NT2/D1 (cell line): ENCODE measurements around the gene SYNPR.

Experiments used
- DNase-seq: peaks from one replicate; pipeline ENCODE4 v3.0.0-alpha.2; 2011; ENCODE audit warnings: low read depth, low spot score
- H3K27me3 ChIP-seq: 2 replicates; pipeline ENCODE4 v1.6.0; 2011; ENCODE audit warnings: mild to moderate bottlenecking; ENCODE audit not compliant: insufficient read length, insufficient read depth
- H3K36me3 ChIP-seq: 2 replicates; pipeline ENCODE4 v1.6.1; 2011; ENCODE audit warnings: mild to moderate bottlenecking, low read length, mixed read lengths; ENCODE audit not compliant: insufficient read depth, insufficient read length
- H3K4me1 ChIP-seq: 2 replicates; pipeline ENCODE4 v1.5.1; 2011; ENCODE audit not compliant: insufficient read depth, insufficient read length
- H3K4me3 ChIP-seq: 2 replicates; pipeline ENCODE4 v1.5.1; 2011; ENCODE audit warnings: low read depth; ENCODE audit not compliant: insufficient read length
- H3K9ac ChIP-seq: 2 replicates; pipeline ENCODE4 v1.6.0; 2011; ENCODE audit warnings: low read depth; ENCODE audit not compliant: insufficient read length
- H3K9me3 ChIP-seq: 2 replicates; pipeline ENCODE4 v1.5.1; 2011; ENCODE audit warnings: mild to moderate bottlenecking, low read length; ENCODE audit not compliant: insufficient read depth
- SUZ12 ChIP-seq: IDR thresholded peaks from 2 replicates; pipeline ENCODE4 v1.6.1; 2011; ENCODE audit not compliant: insufficient read length, insufficient read depth; ENCODE audit errors: extremely low read depth
- YY1 ChIP-seq: IDR thresholded peaks from 2 replicates; pipeline ENCODE4 v1.6.1; 2011; ENCODE audit not compliant: insufficient read length, insufficient read depth
- ZNF274 ChIP-seq: IDR thresholded peaks from 2 replicates; pipeline ENCODE4 v1.6.1; 2011; ENCODE audit warnings: mild to moderate bottlenecking, low read depth, low read length

SYNPR gene

GRCh38 chr3:63331520-63331919, 53.4 kb downstream of the SYNPR start:
- TF ChIP-seq YY1 (no peak), SUZ12 (no peak), ZNF274 (no peak)
- Histone ChIP-seq H3K27me3 (no peaks in the 10 kb centered on the region), H3K4me1 (peaks cover 4% of the 10 kb centered on the region), H3K9me3 (no peaks in the 10 kb centered on the region), H3K9ac (no peak overlapping the region), H3K36me3 (no peaks in the 10 kb centered on the region), H3K4me3 (no peak overlapping the region)
- no peak for DNase-seq

GRCh38 chr3:63333815-63334214, 55.7 kb downstream of the SYNPR start:
- Histone ChIP-seq H3K4me3 (no peak overlapping the region), H3K9me3 (no peaks in the 10 kb centered on the region), H3K36me3 (no peaks in the 10 kb centered on the region), H3K27me3 (no peaks in the 10 kb centered on the region), H3K4me1 (no peaks in the 10 kb centered on the region), H3K9ac (no peak overlapping the region)
- TF ChIP-seq SUZ12 (no peak), ZNF274 (no peak), YY1 (no peak)
- no peak for DNase-seq

- no peak overlapping the region for H3K9ac ChIP-seq
- H3K4me1 ChIP-seq = no peaks in the 10 kb centered on the region
- no peak overlapping the region for H3K4me3 ChIP-seq
- H3K36me3 ChIP-seq = no peaks in the 10 kb centered on the region
- no peaks in the 10 kb centered on the region for H3K27me3 ChIP-seq
- no peak for DNase-seq
- peaks cover 9% of the 10 kb centered on the region for H3K9me3 ChIP-seq
- no peak for TF ChIP-seq SUZ12
- no peak for TF ChIP-seq ZNF274
- no peak for TF ChIP-seq YY1
These were observed 60.2 kb downstream of the SYNPR start for GRCh38 chr3:63338351-63338750.

GRCh38 chr3:63343674-63344073, 65.6 kb downstream of the SYNPR start:
- H3K9me3 ChIP-seq = peaks cover 9% of the 10 kb centered on the region
- no peak overlapping the region for H3K4me3 ChIP-seq
- TF ChIP-seq YY1 (no peak), SUZ12 (no peak), ZNF274 (no peak)
- H3K9ac ChIP-seq = no peak overlapping the region
- no peaks in the 10 kb centered on the region for H3K36me3 ChIP-seq
- H3K4me1 ChIP-seq = no peaks in the 10 kb centered on the region
- no peaks in the 10 kb centered on the region for H3K27me3 ChIP-seq
- peak; percentile 95 for DNase-seq

- no peaks in the 10 kb centered on the region for H3K36me3 ChIP-seq
- no peak overlapping the region for H3K9ac ChIP-seq
- H3K27me3 ChIP-seq = no peaks in the 10 kb centered on the region
- no peak for DNase-seq
- no peaks in the 10 kb centered on the region for H3K4me1 ChIP-seq
- TF ChIP-seq ZNF274 = no peak
- no peak for TF ChIP-seq SUZ12
- TF ChIP-seq YY1 = no peak
- peaks cover 9% of the 10 kb centered on the region for H3K9me3 ChIP-seq
- H3K4me3 ChIP-seq = no peak overlapping the region
These were observed 66.6 kb downstream of the SYNPR start for GRCh38 chr3:63344661-63345060.

- TF ChIP-seq SUZ12 = no peak
- no peak for TF ChIP-seq ZNF274
- no peak for TF ChIP-seq YY1
- Histone ChIP-seq H3K9me3 (no peaks in the 10 kb centered on the region), H3K4me1 (no peaks in the 10 kb centered on the region), H3K4me3 (no peak overlapping the region), H3K9ac (no peak overlapping the region), H3K27me3 (no peaks in the 10 kb centered on the region), H3K36me3 (no peaks in the 10 kb centered on the region)
- peak; percentile 58 for DNase-seq
These were observed 71.8 kb downstream of the SYNPR start for GRCh38 chr3:63349583-63350573.
